NCI-H1105 treated with DMSO at 0.1 percent for 48 hours (cell line): ENCODE data around the gene PLSCR5.

ENCODE experiments used
- DNase-seq: peaks from one replicate; lab custom pipeline; 2025; lab: John Stamatoyannopoulos, UW

Gene PLSCR5

GRCh38 chr3:146585156-146585555 lies 20.0 kb downstream of the PLSCR5 start:
- DNase-seq: no peak

DNA sequence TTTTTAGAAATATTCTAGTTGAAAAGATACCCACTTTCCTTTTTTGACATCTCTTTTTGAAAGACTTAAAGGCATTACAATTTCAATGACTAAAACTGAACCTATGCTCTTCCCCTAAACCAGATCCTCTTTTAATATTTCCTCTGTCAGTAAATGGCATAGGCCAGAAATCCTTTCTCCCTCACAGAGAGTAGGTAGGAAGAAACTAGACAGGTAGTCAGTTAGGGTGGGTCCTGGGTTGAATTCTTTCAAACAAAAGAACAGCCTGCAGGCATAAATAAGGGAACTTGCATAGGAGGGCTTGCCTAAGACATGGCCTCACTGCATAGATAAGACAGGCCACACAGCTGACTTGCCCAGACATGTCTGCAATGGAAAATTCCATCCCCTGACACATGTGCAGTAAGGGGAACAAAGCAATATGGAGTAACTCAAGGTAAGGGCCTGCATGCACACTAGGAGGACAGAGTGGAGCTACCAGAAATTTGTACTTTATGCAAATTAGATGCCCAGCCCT lies 23.1 kb downstream of the PLSCR5 start:
- no peak for DNase-seq

- no peak for DNase-seq
Observed at GRCh38 chr3:146581080-146581601, 24.0 kb downstream of the PLSCR5 start.

- peak; percentile 65 for DNase-seq
Observed at GRCh38 chr3:146577662-146578061, 27.5 kb downstream of the PLSCR5 start.

DNA sequence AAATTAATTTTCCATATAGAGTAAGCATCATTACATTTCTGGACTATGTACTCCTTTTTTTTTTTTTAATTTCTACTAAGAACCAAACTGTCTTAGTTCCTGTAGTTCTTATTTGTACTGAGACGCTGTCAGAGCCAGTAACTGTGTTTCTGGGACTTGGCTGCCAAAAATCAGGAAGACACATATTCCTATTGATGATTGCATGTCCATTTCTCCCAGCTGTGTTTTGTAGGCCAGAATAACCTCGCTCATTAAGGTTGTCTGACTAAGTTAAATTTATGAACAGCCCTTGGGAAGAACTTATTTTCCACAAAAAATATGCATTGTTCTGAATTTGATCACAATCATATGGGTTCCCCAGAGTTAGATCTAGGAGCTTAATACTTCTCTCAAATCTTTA lies 29.5 kb downstream of the PLSCR5 start:
- no peak for DNase-seq

DNA sequence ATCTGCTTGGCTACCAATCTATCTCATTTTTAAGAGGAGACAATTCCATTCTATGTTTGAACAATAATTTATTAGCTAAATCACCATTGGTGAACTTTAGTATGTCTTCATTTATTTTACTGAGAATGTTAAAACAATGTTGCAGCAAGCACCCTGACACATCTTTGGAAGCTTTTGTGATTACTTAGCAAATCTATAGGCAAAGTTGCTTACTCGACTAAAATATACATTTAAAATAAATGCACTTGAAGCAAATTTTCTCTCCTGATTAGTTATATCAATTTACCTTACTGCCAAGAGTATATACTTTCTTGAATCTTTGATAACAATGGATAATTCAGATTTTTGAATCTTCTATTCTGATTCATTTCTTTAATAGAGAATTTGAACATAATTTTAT lies 31.0 kb downstream of the PLSCR5 start:
- no peak for DNase-seq

GRCh38 chr3:146569314-146569713 lies 35.8 kb downstream of the PLSCR5 start:
- DNase-seq: no peak

DNA sequence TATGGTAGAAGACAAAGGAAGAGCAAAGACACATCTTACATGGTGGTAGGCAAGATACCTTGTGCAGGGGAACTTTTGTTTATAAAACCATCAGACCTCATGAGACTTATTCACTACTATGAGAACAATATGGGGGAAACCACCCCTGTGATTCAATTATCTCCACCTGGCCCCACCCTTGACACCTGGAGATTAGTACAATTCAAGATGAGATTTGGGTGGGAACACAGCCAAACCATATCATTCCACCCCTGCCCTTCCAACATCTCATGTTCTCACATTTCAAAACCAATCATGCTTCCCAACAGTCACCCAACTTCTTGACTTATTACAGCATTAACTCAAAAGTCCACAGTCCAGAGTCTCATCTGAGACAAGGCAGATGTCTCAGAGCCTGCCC lies 39.0 kb downstream of the PLSCR5 start:
- no peak for DNase-seq

DNA sequence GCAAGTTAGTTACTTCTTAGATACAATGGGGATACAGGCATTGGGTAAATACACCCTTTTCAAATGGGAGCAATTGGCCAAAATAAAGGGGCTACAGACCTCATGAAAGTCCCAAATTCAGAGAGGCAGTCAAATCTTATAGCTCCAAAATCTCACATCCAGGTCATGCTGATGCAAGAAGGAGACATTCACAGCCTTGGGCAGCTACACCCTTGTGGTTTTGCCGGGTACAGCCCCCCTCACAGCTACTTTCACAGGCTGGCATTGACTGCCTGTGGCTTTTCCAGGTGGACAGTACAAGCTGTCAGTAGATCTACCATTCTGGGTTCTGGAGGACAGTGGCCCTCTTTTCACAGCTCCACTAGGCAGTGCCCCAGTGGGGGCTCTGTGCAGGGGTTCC lies 43.3 kb downstream of the PLSCR5 start:
- no peak for DNase-seq

GRCh38 chr3:146561463-146561862 lies 43.7 kb downstream of the PLSCR5 start:
- DNase-seq: no peak

DNA sequence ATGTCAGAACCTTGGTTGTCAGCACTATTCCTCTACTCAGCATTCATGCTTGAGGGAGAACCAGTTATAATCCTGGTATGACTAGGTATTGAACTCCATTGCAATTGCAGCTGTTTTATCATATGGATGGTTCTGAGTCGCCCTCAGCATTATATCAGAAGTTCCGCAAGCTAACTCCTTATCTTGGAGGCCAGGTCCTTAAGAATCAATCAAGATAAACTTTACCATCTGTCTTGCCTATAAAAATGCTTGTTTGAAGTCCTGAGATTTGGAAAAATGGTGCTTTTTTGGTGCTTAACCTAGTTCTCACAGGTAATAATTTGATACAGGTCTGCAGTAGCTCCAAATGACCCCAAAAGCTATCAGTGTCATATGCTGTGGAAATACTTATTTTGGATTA lies 44.5 kb downstream of the PLSCR5 start:
- DNase-seq: no peak

DNA sequence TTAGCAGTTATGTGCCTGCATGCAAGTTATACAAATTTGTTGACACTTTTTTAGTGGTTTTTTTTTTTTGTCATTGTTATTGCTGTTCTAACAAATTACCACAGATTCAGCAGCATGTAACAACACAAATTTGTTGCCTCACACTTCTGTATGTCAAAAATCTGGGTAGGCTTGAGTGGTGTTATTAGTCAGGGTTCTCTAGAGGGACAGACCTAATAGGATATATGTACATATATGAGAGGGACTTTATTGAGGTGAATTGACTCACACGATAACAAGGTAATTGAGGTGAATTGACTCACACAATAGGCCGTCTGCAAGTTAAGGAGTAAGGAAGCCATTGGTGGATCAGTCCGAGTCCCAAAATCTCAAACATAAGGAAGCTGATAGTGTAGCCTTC lies 45.8 kb downstream of the PLSCR5 start:
- DNase-seq: no peak

DNA sequence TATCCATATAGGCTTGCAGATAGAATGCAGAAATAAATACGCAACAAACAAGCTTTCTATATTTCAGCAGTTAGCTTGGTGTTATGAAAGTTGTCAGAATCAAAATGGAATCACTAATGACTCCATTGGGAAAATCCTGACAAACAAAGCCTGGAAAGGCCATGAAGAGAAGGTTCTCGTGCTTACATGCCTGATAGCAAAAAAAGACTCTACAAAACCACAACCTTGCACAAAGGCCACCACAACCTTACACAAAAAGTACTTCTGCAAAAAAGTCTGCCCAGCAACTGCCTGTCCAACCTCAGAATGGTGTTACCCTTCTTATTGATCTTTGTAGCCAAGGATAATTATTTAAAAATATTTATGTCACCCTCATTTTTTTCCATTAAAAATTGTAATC lies 46.4 kb downstream of the PLSCR5 start:
- DNase-seq: no peak

- no peak for DNase-seq
Observed at GRCh38 chr3:146557745-146558144, 47.4 kb downstream of the PLSCR5 start.

GRCh38 chr3:146555311-146555710 lies 49.8 kb downstream of the PLSCR5 start:
- DNase-seq: no peak

- no peak for DNase-seq
Observed at GRCh38 chr3:146554151-146554760, 50.9 kb downstream of the PLSCR5 start.

- no peak for DNase-seq
Observed at GRCh38 chr3:146550743-146551510, 54.2 kb downstream of the PLSCR5 start.

DNA sequence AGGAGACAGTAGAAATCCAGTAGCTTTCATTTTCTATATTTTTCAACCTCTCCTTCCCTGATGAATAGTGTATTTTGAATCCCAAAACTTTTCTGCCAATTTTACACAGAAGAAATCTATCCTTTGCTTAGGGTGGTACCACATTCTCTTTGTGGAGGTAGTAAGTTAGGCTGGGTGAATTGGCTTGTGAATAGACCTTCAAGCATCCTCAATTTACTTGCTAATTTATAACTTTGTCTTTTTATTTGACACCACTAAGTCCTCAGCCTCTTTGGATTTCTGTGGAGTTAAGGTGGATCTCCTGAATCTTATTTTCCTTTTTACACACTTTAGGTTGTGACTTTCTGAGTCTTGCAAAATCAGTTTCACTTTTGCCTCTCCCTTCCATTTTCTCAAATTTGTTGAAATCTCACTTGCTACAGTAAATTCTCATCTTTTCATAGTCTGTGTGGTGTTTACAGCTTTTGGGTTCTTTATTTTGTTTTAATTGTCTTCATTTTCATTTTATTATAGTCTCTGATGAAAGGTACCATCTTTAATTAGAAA lies 55.0 kb downstream of the PLSCR5 start:
- no peak for DNase-seq

DNA sequence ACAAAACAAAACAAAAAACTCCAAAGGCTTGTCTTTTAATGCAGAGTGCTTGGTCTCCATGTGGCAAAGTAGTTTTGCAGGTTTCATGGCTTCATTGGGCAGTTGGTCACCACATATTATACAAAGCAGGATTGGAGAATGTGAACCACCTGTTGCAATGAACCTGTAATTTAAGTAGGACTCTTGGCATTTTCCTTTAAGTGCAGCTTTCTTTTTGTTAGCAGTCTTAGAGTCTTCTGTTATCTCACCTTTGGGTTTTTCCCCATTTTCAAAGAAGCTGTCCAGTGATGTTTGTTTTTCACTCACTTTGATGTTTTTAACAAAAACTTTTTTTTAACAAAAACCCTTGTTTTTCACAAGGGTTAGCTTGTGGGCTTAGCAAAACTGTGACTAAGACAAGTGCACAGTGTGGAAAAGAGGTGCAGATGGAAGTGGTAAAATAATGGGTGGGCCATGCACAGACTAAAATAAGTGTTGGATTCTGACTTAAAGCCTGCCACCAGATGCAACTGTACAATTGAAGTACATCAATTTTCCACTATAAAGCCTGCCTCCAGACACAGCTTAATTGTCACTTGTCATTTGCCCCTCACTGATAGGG lies 57.8 kb downstream of the PLSCR5 start:
- DNase-seq: no peak

DNA sequence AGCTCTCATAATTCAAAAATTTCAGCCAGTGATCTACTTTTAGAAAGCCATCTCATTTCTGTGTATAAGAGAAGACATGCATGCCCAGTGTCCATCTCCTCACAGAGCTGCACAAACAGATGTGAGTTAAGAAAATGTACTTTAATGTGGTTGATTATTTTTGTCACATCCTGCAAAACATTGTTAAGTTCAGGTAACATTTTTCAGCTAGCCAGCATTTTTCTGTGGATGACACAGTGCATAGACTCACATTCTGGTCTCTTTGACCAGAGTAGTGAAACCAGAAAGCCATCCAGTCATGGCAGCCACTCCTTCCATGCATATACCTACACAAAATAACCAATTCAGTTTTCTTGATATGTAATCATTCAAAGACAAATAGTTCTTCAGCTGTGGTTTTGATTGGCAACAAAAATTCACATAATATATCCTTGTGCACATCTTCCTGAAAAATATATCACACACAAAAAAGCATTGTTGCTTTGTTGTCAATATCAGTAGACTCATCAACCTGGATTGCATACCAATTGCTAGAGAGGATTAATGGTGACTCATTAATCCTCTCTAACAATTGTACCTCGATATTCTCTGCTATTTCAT lies 58.7 kb downstream of the PLSCR5 start:
- DNase-seq: no peak

GRCh38 chr3:146544929-146545528 lies 60.1 kb downstream of the PLSCR5 start:
- DNase-seq: no peak
